Measurements from ENCODE around the gene IGF2.

The IGF2 gene

DNA sequence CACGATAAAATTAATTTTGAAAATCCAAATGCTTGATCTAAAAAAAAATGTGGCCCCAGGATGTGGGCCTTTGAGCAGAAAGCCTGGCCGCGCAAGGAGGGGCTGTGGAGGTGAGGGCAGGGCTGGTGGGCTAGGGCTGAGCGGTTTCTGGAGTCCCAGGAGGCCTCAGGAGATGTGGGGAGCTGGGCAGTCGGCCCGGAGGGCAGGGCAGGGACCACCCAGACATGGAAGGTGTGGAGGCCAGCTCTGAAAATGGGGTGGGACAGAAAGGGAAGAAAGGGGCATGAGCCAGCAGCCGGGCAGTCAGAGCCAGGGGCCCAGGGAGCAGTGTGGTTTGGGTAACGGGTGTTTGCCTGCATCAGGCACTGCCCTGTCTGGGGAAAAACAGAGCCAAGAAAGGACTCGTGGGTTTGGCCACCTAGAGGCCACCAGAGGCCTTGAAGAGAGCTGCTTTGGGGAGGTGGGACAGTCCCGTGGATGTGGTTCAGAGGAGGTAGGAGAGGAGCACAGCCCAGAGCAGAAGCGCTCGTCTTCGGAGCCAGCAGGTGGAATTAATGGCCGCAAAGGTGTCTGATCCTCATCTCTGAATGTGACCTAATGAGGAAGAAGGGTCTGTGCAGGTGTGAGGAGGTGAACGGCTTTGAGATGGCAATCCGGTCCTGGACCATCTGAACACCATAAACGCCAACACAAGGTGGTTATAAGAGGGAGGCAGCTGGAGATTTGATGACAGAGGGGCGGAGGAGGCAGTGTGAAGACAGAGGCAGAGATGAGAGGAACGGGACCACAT is 50.2 kb downstream of the IGF2 start:
- Histone ChIP-seq H3K4me3 (ENCODE audit: low read length) (no peak overlapping the region), H3K27ac (ENCODE audit: low read length) (no peak overlapping the region), H3K4me1 (ENCODE audit: control insufficient read depth, low read depth, low read length) (no peaks in the 10 kb centered on the region), H3K36me3 (ENCODE audit: control insufficient read depth, low read depth, low read length) (no peaks in the 10 kb centered on the region), H3K27me3 (ENCODE audit: control insufficient read depth, insufficient read depth, low read length) (no peaks in the 10 kb centered on the region), H3K9me3 (ENCODE audit: control insufficient read depth, low read depth, low read length) (peaks cover 1% of the 10 kb centered on the region), H3K9ac (ENCODE audit: low read length) (no peak overlapping the region)

- Histone ChIP-seq H3K36me3 (ENCODE audit: control insufficient read depth, low read depth, low read length) (no peaks in the 10 kb centered on the region), H3K4me1 (ENCODE audit: control insufficient read depth, low read depth, low read length) (no peaks in the 10 kb centered on the region), H3K27me3 (ENCODE audit: control insufficient read depth, insufficient read depth, low read length) (no peaks in the 10 kb centered on the region), H3K4me3 (ENCODE audit: low read length) (no peak overlapping the region), H3K27ac (ENCODE audit: low read length) (no peak overlapping the region), H3K9ac (ENCODE audit: low read length) (no peak overlapping the region), H3K9me3 (ENCODE audit: control insufficient read depth, low read depth, low read length) (peaks cover 3% of the 10 kb centered on the region)
Measured at GRCh38 chr11:2088284-2088683, 50.9 kb downstream of the IGF2 start.

DNA sequence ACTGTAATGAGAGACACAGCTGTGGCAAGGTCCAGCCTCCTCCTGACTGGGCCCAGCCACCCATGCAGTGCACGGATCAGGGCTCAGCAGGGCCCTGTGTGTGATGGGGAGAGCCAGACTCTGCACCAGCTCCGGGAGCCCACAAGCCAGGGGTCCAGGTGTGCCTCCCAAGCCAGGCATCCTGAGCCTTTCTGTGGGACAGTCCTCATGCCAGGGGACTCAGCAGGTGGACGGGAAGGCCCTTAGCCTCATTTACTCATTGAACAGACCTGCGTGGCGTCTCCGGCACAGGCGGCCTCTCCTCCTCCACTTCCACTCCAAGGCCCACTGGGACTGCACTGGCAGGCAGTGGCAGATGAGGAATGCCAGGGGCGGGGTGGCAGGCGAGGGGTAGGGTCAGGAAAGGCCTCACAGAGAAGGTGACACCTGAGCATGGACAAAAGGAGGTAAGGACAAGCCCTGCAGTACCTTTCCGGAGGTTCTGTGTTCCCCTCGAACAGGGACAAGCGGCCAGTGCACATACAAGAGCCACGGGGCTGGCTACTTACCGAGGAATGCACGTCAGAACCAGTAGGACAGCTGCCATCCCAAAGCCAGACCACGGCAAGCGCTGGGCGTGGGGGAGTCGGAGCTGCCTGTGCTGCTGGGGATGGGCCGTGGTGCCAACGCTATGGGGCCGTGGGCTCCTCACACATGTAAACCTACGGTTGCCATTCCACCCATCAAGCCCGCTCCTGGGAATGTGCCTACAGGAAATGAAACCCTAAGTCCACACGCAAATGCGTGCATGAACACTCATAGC is 52.7 kb downstream of the IGF2 start:
- Histone ChIP-seq H3K9me3 (ENCODE audit: control insufficient read depth, low read depth, low read length) (peaks cover 3% of the 10 kb centered on the region), H3K4me3 (ENCODE audit: low read length) (no peak overlapping the region), H3K36me3 (ENCODE audit: control insufficient read depth, low read depth, low read length) (no peaks in the 10 kb centered on the region), H3K27me3 (ENCODE audit: control insufficient read depth, insufficient read depth, low read length) (no peaks in the 10 kb centered on the region), H3K4me1 (ENCODE audit: control insufficient read depth, low read depth, low read length) (no peaks in the 10 kb centered on the region), H3K9ac (ENCODE audit: low read length) (no peak overlapping the region), H3K27ac (ENCODE audit: low read length) (no peak overlapping the region)

GRCh38 chr11:2085251-2086066 is 53.7 kb downstream of the IGF2 start:
- Histone ChIP-seq H3K9me3 (ENCODE audit: control insufficient read depth, low read depth, low read length) (peaks cover 3% of the 10 kb centered on the region), H3K36me3 (ENCODE audit: control insufficient read depth, low read depth, low read length) (no peaks in the 10 kb centered on the region), H3K27ac (ENCODE audit: low read length) (no peak overlapping the region), H3K9ac (ENCODE audit: low read length) (no peak overlapping the region), H3K4me3 (ENCODE audit: low read length) (no peak overlapping the region), H3K27me3 (ENCODE audit: control insufficient read depth, insufficient read depth, low read length) (no peaks in the 10 kb centered on the region), H3K4me1 (ENCODE audit: control insufficient read depth, low read depth, low read length) (no peaks in the 10 kb centered on the region)

- Histone ChIP-seq H3K27me3 (ENCODE audit: control insufficient read depth, insufficient read depth, low read length) (no peaks in the 10 kb centered on the region), H3K36me3 (ENCODE audit: control insufficient read depth, low read depth, low read length) (no peaks in the 10 kb centered on the region), H3K9ac (ENCODE audit: low read length) (no peak overlapping the region), H3K27ac (ENCODE audit: low read length) (no peak overlapping the region), H3K9me3 (ENCODE audit: control insufficient read depth, low read depth, low read length) (peaks cover 3% of the 10 kb centered on the region), H3K4me1 (ENCODE audit: control insufficient read depth, low read depth, low read length) (no peaks in the 10 kb centered on the region), H3K4me3 (ENCODE audit: low read length) (no peak overlapping the region)
Measured at GRCh38 chr11:2084721-2085120, 54.5 kb downstream of the IGF2 start.
